ENCODE data around the gene OAF.
"Not testable (repeated sequence)": the region's sequence is repeated elsewhere in the genome, so short reads cannot be mapped to it uniquely, and the experiment has no call there.

OAF gene

GRCh38 chr11:120210626-120211521 lies at the start of gene OAF:
Gene OAF, plus strand, starts transcription at chr11:120211032. Its CDS starts 248 bp downstream, at chr11:120211280.
- peak; percentile 81 to 94 for DNase-seq

GRCh38 chr11:120167659-120168058 lies 43.2 kb upstream of the OAF start:
- DNase-seq: no peak

DNA sequence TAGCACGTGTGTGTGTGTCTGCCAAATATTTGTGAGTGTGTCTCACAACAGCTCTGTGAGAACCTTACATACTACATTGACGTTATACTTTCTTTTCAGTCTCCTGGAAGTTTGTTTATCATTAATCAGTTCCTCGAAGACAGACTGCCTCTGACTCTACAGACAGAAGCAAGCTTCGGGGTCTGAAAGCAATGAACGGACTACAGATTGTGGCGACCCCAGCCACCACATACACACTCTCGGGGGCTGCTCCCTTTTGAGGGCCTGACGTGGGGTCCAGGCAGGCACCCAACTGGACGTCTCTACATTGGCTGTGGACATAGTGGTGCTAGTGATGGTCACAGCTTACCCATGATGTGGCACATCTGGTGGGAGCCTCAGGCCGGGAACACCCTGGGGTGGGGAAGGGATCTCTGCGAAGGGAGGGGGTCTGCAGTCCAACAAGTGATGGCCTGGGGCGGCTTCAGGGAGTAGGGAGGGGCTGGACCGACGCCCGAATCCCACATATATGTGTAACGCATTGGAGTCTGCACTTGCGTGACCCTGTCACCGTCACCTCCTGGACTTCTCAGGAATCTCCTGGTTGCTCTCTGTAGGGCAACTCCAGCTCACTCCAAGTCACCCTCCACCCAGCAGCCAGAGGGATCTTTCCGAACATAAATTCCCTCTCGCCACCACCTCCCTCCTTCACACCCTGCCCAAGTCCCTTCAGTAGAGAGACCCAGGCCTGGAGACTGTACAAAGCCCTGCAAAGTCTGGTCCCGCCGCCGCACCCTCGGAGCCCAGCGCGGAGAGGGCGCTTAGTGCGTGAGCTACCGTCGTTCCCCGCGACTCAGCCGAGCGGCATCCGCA lies 42.5 kb upstream of the OAF start:
- no peak for DNase-seq

- DNase-seq: peak; percentile 84 to 97
Observed at GRCh38 chr11:120168960-120169681, 41.7 kb upstream of the OAF start.

GRCh38 chr11:120169981-120170698 lies 40.7 kb upstream of the OAF start:
- no peak for DNase-seq

DNA sequence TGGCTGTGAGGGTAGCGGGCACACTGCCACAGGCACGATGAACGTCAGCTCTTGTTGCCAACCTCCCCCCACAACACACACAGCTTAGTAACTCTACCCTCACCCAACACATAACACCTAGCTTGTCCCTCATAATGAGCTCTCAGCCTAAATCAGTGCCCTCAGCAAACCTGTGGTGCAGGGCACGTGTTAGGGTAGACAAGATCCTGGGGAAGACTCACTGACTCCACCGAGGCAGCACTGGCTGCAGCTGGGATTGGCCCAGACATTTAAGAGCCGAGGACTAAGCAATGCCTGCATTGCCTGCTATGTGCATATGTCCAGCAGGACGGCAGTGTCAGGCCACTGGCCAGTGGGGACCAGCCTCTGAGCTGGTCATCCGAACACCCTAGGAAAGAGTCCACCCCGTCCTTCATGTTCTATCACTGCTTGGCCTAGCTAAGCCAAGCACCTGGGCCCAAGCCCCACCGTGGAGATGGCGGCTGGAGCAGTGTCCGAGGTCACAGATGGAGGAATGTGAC lies 40.0 kb upstream of the OAF start:
- DNase-seq: no peak

GRCh38 chr11:120172054-120172911 lies 38.5 kb upstream of the OAF start:
- peak; percentile 66 to 96 for DNase-seq

DNA sequence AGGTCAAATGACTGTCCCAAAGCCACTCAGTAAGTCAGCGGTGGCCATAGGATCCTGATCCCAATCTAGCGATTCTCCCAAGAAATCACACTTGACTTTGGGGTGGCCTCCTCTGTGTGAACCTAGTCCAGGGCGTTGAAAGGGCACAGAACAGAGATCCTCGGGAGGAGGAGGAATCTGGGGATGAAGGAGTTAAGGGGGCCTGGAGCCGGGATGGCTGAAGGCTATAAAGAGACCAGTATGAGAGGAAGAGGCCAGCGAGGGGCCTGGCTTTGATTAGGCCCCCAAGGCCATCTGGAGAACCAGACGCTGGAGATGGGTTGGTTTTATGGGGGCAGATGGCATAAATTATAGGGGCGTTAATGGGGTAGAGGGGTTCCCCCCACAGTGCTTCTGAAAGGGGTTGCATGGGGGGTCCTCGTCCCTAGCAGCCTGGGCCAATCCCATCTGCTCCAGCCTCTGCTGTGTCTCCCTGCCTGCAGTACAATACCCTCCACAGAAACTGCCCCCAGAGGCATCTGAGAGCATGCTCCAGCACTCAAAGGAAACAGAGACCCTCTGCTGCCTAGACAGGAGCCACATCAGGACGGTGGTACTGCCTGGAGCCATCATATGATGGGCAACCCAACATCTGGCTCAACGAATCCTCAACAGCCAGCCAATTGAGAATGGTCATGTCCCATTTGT lies 37.7 kb upstream of the OAF start:
- DNase-seq: no peak

DNA sequence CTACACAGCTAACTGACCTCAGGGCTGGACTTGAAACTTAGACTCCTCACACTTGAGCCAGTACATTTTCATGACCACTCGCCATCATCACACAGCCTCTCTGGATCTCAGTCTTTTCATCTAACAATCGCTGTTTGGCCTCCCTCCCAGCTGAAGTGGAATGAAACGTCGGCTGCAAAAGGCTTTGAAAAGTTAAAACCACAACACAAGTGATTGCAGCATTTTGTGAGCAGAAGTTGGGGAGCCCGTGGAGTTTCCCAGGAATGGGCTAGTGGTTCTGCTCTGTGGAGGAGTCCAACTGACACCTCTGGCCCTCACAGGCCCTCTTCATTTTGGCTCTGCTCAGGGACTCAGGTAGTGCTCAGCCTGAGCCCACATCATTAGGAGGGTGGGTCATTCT lies 37.0 kb upstream of the OAF start:
- DNase-seq: no peak

GRCh38 chr11:120174866-120175265 lies 36.0 kb upstream of the OAF start:
- DNase-seq: no peak

- no peak for DNase-seq
Observed at GRCh38 chr11:120178561-120179056, 32.2 kb upstream of the OAF start.

- no peak for DNase-seq
Observed at GRCh38 chr11:120179057-120179672, 31.7 kb upstream of the OAF start.

DNA sequence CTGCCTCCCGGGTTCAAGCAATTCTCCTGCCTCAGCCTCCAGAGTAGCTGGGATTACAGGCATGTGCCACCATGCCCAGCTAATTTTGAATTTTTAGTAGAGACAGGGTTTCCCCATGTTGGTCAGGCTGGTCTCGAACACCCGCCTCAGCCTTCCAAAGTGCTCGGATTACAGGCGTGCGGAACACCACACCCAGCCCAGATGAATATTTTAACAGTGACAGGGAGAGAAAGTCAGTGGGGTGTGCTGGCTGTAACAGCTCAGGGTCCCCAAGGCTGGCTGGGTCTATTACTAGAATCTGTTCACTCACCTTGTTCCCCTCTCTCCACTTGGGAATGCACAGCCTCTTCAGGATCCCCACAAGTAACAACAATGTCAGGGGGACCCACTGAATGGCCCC lies 30.8 kb upstream of the OAF start:
- DNase-seq: not testable (repeated sequence)

GRCh38 chr11:120180551-120181232 lies 30.1 kb upstream of the OAF start:
- no peak for DNase-seq

DNA sequence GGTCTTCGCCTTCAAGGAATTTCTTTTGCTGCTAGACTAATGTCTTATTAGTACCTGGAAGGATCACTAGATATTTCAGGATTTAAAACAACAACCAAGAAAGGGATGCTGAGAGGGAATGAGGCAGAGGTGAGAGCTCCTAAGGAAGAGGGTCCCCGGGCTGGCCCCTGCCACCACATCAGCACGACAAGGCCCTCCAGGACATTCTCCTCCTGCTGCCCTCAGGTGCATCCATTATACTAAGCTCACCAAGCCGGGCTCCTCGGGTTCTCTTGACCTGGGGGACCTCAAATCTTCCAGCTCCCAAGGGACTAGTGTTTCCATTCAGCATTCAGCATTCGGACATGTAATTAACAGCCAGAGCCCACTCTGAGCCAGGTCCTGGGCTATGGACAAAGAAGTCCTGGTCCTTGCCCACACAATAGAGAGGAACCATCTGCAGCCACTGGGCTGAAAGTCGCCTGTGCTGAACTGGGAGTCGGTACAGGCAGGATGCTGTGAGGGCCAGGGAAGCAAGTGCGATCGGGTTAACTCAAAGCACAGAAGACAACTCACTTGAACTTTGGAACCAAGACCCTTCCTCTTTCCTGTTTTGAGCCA lies 29.4 kb upstream of the OAF start:
- DNase-seq: no peak

- no peak for DNase-seq
Observed at GRCh38 chr11:120182372-120182771, 28.5 kb upstream of the OAF start.

GRCh38 chr11:120182790-120183491 lies 27.9 kb upstream of the OAF start:
- DNase-seq: peak in 1 of 2 experiments; percentile 83

GRCh38 chr11:120183701-120184141 lies 27.1 kb upstream of the OAF start:
- no peak for DNase-seq
